ENCODE results near the gene ACAA1.

The ACAA1 gene

GRCh38 chr3:38140326-38141172, 3.6 kb upstream of the ACAA1 start:
- TF ChIP-seq, protein P1, sequence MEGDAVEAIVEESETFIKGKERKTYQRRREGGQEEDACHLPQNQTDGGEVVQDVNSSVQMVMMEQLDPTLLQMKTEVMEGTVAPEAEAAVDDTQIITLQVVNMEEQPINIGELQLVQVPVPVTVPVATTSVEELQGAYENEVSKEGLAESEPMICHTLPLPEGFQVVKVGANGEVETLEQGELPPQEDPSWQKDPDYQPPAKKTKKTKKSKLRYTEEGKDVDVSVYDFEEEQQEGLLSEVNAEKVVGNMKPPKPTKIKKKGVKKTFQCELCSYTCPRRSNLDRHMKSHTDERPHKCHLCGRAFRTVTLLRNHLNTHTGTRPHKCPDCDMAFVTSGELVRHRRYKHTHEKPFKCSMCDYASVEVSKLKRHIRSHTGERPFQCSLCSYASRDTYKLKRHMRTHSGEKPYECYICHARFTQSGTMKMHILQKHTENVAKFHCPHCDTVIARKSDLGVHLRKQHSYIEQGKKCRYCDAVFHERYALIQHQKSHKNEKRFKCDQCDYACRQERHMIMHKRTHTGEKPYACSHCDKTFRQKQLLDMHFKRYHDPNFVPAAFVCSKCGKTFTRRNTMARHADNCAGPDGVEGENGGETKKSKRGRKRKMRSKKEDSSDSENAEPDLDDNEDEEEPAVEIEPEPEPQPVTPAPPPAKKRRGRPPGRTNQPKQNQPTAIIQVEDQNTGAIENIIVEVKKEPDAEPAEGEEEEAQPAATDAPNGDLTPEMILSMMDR (IDR thresholded peaks at IDR 0.05; ENCODE audit: poor library complexity, severe bottlenecking), result peak; percentile 17
- no peaks in the 10 kb centered on the region for H3K27me3 ChIP-seq (ENCODE audit: insufficient read depth, poor library complexity, severe bottlenecking)
- H3K36me3 ChIP-seq (ENCODE audit: low read depth), result no peaks in the 10 kb centered on the region
- H3K9me3 ChIP-seq (ENCODE audit: severe bottlenecking), result no peaks in the 10 kb centered on the region
- H3K4me1 ChIP-seq (ENCODE audit: insufficient read depth, poor library complexity, severe bottlenecking), result peaks cover 12% of the 10 kb centered on the region
- DNase-seq (ENCODE audit: low spot score) (peak; percentile 40), ATAC-seq (ENCODE audit: low read depth) (no peak)
- no peak overlapping the region for H3K27ac ChIP-seq (ENCODE audit: poor library complexity, severe bottlenecking)
- no peak overlapping the region for H3K4me3 ChIP-seq (ENCODE audit: severe bottlenecking)

DNA sequence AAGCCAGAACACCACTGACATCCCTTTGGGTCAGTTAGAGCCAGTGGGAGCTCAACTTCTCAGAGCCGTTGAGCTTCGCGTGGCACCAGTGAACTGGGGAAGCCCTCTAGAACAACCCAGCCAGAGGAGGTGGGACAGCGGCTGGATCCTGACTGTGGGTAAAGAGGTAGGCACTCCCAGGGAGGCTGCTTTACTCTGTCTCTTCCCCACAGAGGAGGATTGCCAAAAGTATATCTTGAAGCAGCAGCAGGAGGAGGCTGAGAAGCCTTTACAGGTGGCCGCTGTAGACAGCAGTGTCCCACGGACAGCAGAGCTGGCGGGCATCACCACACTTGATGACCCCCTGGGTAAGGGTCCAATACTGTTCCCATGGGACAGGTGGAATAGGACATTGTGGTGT, 2.7 kb upstream of the ACAA1 start:
- Histone ChIP-seq H3K4me3 (ENCODE audit: severe bottlenecking) (peak overlapping the region; percentile 42), H3K4me1 (ENCODE audit: insufficient read depth, poor library complexity, severe bottlenecking) (peaks cover 12% of the 10 kb centered on the region), H3K27me3 (ENCODE audit: insufficient read depth, poor library complexity, severe bottlenecking) (no peaks in the 10 kb centered on the region), H3K27ac (ENCODE audit: poor library complexity, severe bottlenecking) (peak overlapping the region; percentile 76), H3K36me3 (ENCODE audit: low read depth) (peaks cover 5% of the 10 kb centered on the region), H3K9me3 (ENCODE audit: severe bottlenecking) (no peaks in the 10 kb centered on the region)
- TF ChIP-seq, protein P1 (IDR thresholded peaks at IDR 0.05; ENCODE audit: poor library complexity, severe bottlenecking), result no peak
- ATAC-seq (ENCODE audit: low read depth) (no peak), DNase-seq (ENCODE audit: low spot score) (no peak)

DNA sequence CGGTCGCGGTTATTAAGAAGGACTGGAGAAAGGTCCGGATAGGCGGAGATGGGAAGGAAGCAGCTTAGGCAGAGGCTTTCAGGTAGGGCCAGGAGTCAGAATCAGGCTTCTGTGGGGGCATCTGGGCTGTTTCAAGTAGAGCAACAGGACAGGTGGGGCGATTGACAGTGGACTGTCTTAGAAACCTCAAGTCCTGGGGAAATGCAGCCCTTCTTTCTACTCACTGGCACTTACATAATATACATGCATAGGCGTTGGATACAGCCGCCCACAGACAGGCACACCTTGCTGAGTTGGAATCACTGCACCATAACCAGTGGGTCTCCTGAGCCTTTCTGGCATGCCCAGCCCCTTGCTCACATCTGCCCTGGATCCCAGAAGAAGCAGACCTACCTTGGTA, 2.3 kb upstream of the ACAA1 start:
- Histone ChIP-seq H3K4me1 (ENCODE audit: insufficient read depth, poor library complexity, severe bottlenecking) (peaks cover 13% of the 10 kb centered on the region), H3K9me3 (ENCODE audit: severe bottlenecking) (no peaks in the 10 kb centered on the region), H3K4me3 (ENCODE audit: severe bottlenecking) (peak overlapping the region; percentile 42), H3K36me3 (ENCODE audit: low read depth) (peaks cover 7% of the 10 kb centered on the region), H3K27me3 (ENCODE audit: insufficient read depth, poor library complexity, severe bottlenecking) (no peaks in the 10 kb centered on the region), H3K27ac (ENCODE audit: poor library complexity, severe bottlenecking) (peak overlapping the region; percentile 76)
- DNase-seq (ENCODE audit: low spot score) (no peak), ATAC-seq (ENCODE audit: low read depth) (no peak)
- TF ChIP-seq, protein P1 (IDR thresholded peaks at IDR 0.05; ENCODE audit: poor library complexity, severe bottlenecking), result no peak

DNA sequence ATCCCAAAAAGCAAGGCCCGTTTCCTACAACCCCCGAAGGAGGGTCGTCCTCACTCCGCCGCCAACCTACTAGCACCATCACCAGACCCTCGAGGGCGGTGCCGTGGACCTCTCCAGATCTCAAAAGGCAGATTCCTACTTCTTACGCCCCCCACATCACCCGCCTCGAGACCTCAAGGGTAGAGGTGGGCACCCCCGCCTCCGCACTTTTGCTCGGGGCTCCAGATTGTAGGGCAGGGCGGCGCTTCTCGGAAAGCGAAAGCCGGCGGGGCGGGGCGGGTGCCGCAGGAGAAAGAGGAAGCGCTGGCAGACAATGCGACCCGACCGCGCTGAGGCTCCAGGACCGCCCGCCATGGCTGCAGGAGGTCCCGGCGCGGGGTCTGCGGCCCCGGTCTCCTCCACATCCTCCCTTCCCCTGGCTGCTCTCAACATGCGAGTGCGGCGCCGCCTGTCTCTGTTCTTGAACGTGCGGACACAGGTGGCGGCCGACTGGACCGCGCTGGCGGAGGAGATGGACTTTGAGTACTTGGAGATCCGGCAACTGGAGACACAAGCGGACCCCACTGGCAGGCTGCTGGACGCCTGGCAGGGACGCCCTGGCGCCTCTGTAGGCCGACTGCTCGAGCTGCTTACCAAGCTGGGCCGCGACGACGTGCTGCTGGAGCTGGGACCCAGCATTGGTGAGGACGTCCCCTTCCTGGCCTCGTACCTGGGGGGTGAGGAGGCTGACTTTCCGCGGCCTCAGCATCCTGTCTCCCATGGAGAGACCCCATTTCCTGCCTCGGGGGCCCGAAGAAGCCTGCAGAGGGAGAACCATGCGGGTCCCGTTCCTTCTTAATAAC, 1.6 kb upstream of the ACAA1 start, which contains the start of gene MYD88:
Gene MYD88 (plus strand): TSS at position 313 of the 842 bp plus-strand sequence. CDS start 40 bp downstream, at position 353.
- ATAC-seq (ENCODE audit: low read depth) (peak; percentile 5; the same call in 1 of the 3 replicates), DNase-seq (ENCODE audit: low spot score) (peak; percentile 77)
- no peaks in the 10 kb centered on the region for H3K27me3 ChIP-seq (ENCODE audit: insufficient read depth, poor library complexity, severe bottlenecking)
- TF ChIP-seq, protein P1 (IDR thresholded peaks at IDR 0.05; ENCODE audit: poor library complexity, severe bottlenecking), result no peak
- H3K36me3 ChIP-seq (ENCODE audit: low read depth), result peaks cover 13% of the 10 kb centered on the region
- no peaks in the 10 kb centered on the region for H3K9me3 ChIP-seq (ENCODE audit: severe bottlenecking)
- peak within 1 kb of the TSS; percentile 76 for H3K27ac ChIP-seq (ENCODE audit: poor library complexity, severe bottlenecking)
- peaks cover 19% of the 10 kb centered on the region for H3K4me1 ChIP-seq (ENCODE audit: insufficient read depth, poor library complexity, severe bottlenecking)
- H3K4me3 ChIP-seq (ENCODE audit: severe bottlenecking), result peak within 1 kb of the TSS; percentile 71
